Gastroesophageal sphincter (tissue), 2 donors: ENCODE data around the gene CIPC.

Experiments
- POLR2A ChIP-seq, 2 donors: fragments of 450-650 bp; IDR thresholded peaks; one replicate each; pipeline ENCODE4 v1.6.1; 2017; ENCODE audit warnings: antibody characterized with exemption in 2 of 2, mild to moderate bottlenecking in 2 of 2, moderate library complexity in 1 of 2
- POLR2AphosphoS5 ChIP-seq: sonication (generic); formaldehyde crosslinking; IDR thresholded peaks from one replicate; pipeline ENCODE4 v1.6.1; 2017; ENCODE audit warnings: antibody characterized with exemption

DNA sequence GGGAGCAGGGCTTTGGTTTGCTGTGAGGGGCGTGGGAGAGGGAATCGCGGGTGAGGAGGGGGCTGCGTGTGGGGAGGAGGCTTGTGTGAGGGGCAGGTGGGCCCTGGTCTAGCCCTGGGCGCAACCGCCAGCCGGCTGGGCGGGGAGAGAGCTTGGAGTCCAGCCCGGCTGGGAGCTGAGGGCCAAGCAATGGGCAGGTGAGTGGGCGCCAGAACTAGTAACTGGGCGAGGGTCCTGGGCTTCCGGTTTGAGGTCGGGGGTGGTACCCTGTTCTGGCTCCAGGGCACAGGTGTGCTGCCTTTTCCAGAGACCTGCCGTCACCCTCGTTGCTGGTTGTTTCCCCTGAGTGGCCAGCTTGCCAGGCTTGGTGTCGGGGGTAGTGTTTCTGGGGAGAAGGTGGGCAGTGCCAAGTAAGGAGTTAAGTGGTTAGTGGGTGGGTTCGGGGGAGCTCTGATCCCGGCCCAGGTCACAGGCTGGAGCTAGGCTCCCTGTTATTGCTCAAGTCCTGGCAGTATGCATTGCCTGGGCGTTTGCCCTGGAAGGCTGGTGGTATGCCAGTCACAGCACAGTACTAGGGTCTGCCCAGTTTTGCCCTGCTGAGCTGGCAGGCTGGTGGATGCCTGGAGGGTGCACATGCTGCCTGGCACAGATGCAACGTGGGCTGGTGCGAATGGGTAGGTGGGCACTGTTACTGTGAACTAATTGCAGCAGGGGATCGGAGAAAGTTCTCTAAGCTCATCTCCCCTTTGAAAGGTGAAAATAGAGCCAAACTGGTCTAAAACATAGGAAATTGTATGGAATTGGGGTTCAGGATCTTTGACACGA lies 683 bp downstream of the CIPC start:
- TF ChIP-seq POLR2A (IDR thresholded peaks at IDR 0.05) (peak in 1 of 2 donors; percentile 13), POLR2AphosphoS5 (peak; percentile 70)
